ENCODE measurements around the gene WDFY3.

- TF ChIP-seq CTCF (IDR thresholded peaks at IDR 0.05) = no peak
- no peak for TF ChIP-seq POLR2A (IDR thresholded peaks at IDR 0.05)
Observed at GRCh38 chr4:84897516-84897915, 69.0 kb downstream of the WDFY3 start.
